Measurements from ENCODE around the gene MYADM. TPM values are rescaled to one million over a fixed set of nuclear protein-coding genes. Genes with fewer than 3 reads are reported as not detected.

Gene MYADM
- total RNA-seq, 1 donor from 2014 or later, result 73.5 TPM

DNA sequence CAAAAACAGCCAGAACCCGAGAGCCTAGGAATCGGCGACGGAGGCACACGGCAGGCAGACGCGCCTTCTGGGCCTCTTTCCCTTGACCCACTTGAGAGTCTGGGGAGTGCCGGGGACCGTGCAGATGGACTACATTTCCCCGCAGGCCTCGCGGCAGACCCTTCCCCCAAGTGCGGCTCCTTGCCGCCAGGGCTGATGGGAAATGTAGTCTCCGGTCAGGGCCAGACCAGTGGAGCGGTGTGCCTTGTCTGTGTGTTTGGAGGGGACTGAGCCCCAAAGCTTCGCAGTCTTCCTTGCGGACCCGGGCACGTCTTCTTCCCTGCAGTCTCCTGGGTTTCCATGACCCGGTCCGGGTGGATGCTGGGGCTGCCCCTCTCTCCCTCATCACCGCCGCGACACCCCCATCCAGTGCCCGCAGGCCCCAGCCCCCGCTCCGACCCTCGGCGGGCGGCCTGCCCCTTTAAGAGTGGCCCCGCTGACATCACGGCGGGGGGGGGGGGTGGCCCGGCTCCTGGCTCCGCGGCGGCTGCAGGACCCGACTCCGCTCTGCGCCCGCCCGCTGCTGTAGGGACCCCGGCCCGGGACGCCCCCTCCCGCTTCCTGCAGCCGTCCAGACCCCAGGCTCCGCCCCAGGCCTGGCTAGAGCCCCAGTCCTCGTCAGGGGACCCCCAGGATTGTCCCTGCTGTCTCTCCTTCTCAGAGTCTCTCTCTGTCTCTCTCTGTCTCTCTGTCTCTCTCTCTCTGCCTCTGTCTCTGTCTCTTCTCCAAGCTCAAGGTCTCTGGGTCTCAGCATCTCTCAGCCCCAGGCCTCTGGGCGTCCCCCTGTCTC lies 40.6 kb downstream of the MYADM start:
- no peaks in the 10 kb centered on the region for H3K36me3 Mint-ChIP-seq
- no peaks in the 10 kb centered on the region for H3K9me3 Mint-ChIP-seq
- H3K4me1 Mint-ChIP-seq (ENCODE audit: unreplicated experiment), result peaks cover 13% of the 10 kb centered on the region
- DNase-seq (ENCODE audit: extremely low spot score, unreplicated experiment), result no peak
- TF ChIP-seq, protein P1, sequence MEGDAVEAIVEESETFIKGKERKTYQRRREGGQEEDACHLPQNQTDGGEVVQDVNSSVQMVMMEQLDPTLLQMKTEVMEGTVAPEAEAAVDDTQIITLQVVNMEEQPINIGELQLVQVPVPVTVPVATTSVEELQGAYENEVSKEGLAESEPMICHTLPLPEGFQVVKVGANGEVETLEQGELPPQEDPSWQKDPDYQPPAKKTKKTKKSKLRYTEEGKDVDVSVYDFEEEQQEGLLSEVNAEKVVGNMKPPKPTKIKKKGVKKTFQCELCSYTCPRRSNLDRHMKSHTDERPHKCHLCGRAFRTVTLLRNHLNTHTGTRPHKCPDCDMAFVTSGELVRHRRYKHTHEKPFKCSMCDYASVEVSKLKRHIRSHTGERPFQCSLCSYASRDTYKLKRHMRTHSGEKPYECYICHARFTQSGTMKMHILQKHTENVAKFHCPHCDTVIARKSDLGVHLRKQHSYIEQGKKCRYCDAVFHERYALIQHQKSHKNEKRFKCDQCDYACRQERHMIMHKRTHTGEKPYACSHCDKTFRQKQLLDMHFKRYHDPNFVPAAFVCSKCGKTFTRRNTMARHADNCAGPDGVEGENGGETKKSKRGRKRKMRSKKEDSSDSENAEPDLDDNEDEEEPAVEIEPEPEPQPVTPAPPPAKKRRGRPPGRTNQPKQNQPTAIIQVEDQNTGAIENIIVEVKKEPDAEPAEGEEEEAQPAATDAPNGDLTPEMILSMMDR (conservative IDR thresholded peaks at IDR 0.05), result no peak
- H3K27ac Mint-ChIP-seq, result peak overlapping the region; percentile 63
- H3K4me3 Mint-ChIP-seq, result peak overlapping the region; percentile 87
- peaks cover 89% of the 10 kb centered on the region for H3K27me3 Mint-ChIP-seq

DNA sequence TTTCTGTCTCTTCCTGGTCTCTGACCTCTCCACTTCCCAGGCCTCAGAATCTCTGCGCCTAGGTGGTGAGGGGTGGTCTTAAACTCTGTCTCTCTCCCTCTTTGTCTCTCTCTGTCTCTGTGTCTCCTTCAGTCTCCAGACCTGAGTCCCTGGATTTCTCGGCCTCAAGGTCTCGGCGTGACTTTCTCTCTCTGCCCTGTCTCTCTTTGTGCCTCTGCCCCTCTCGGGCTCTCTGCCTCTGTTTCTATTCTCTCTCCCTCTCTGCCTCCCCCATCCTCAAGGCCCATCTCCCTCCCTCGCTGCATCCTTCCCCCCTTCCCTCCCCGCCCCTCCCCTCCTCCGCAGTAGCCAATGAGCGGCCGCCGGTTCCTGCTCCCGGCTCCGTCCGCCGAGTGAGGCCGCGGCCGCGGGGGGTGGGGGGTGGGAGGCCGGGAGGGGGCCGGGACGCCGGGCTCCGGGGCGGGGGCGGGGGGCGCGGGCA lies 41.3 kb downstream of the MYADM start, which contains the start of gene CACNG7:
TSS of gene CACNG7 (plus strand) at position 344 of the 481 bp plus-strand sequence. CDS start 3,554 bp downstream, outside the sequence.
- Mint-ChIP-seq H3K36me3 (no peaks in the 10 kb centered on the region), H3K4me3 (peak within 1 kb of the TSS; percentile 87), H3K27me3 (peaks cover 87% of the 10 kb centered on the region), H3K9me3 (no peaks in the 10 kb centered on the region), H3K4me1 (ENCODE audit: unreplicated experiment) (peaks cover 13% of the 10 kb centered on the region), H3K27ac (peak within 1 kb of the TSS; percentile 63)
- TF ChIP-seq, protein P1 (conservative IDR thresholded peaks at IDR 0.05), result no peak
- DNase-seq (ENCODE audit: extremely low spot score, unreplicated experiment), result no peak

DNA sequence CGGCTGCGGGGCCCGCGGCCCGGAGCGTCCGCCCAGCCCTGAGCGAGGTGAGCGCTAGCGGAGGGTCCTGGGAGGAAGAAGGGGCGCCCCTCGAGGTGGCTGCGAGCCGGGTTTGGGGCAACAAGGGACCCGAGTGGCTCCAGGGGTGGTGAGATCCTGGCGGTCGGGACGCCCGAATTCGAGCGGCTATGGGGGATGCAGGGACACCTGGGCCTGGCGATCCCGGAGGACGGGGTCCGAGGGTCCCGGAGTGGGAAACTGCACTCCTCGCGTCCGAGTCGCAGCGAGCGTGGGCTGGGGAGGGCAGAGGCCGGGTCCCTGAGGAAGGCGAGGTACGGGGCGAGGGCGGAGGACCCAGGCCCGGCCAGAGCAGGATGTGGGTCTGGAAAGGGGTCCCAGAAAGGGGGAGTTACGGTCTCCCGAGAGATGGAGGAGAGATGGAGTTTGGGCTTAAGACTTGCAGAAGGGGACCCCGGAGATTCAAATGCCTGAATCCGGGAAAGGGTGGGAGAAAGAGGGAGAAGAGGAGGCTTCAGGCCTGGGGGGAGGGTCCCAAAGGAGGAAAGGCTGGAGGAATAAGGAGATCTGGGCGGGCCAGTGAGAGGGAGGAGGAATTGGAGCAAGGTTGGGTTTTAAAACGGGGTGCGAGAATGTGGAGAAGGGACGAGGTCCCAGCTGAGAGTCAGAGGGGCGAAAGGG lies 41.9 kb downstream of the MYADM start:
- Mint-ChIP-seq H3K27me3 (peaks cover 81% of the 10 kb centered on the region), H3K9me3 (no peaks in the 10 kb centered on the region), H3K4me1 (ENCODE audit: unreplicated experiment) (peaks cover 13% of the 10 kb centered on the region), H3K36me3 (no peaks in the 10 kb centered on the region), H3K4me3 (peak overlapping the region; percentile 80), H3K27ac (no peak overlapping the region)
- DNase-seq (ENCODE audit: extremely low spot score, unreplicated experiment), result no peak
- TF ChIP-seq, protein P1 (conservative IDR thresholded peaks at IDR 0.05), result no peak

DNA sequence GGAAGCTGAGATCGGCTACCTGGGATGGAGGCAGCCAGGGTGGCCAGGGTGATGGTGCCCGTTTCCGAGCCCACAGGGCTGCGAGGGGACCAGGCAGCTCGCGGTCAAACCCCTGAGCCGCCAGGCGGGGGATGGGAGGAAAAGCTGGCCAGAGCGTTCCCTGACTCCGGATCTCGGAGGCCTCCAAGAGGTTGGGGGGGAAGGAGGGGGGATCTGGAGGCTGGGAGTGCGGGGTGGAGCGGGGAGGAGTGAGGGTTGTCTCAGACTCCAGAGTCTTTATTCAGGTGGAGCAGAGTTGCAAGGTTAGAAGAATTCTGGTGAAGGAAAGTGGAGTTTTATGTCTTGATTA lies 42.5 kb downstream of the MYADM start:
- H3K4me3 Mint-ChIP-seq, result peak overlapping the region; percentile 80

DNA sequence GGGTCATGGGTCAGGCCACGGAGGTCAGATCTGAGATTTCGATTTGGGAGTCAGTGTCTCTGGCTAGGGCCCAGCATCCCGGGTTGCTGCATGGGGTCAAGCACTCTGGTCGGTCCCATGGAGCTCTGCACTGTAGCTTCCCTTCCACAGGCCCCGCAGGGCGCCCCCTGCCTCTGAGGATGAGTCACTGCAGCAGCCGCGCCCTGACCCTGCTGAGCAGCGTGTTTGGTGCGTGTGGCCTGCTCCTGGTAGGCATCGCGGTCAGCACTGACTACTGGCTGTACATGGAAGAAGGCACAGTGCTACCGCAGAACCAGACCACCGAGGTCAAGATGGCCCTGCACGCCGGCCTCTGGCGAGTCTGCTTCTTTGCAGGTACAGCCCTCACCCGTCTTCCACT lies 45.0 kb downstream of the MYADM start:
- Mint-ChIP-seq H3K4me3 (no peak overlapping the region), H3K4me1 (ENCODE audit: unreplicated experiment) (peaks cover 10% of the 10 kb centered on the region), H3K27ac (no peak overlapping the region), H3K9me3 (no peaks in the 10 kb centered on the region), H3K27me3 (peaks cover 61% of the 10 kb centered on the region), H3K36me3 (no peaks in the 10 kb centered on the region)
- no peak for DNase-seq (ENCODE audit: extremely low spot score, unreplicated experiment)
- TF ChIP-seq, protein P1 (conservative IDR thresholded peaks at IDR 0.05), result peak; percentile 60

More for the DNA sequence above, 42.5 kb downstream of the MYADM start:
- Mint-ChIP-seq H3K4me1 (ENCODE audit: unreplicated experiment) (peaks cover 13% of the 10 kb centered on the region), H3K9me3 (no peaks in the 10 kb centered on the region), H3K27ac (no peak overlapping the region), H3K27me3 (peaks cover 79% of the 10 kb centered on the region), H3K36me3 (no peaks in the 10 kb centered on the region)
- TF ChIP-seq, protein P1 (conservative IDR thresholded peaks at IDR 0.05), result no peak
- DNase-seq (ENCODE audit: extremely low spot score, unreplicated experiment), result no peak

Data from type B pancreatic cell (in vitro differentiated cells).